Measurements from ENCODE around the gene SEPTIN3. TPM values are rescaled to one million over a fixed set of nuclear protein-coding genes. Genes with fewer than 3 reads are reported as not detected.

Gene SEPTIN3
- total RNA-seq (2021), result 3.6 and 4.6 TPM in 2 replicates
- Bru-seq, nascent RNA, result percentile 27 among the genes with signal in this experiment
- BruChase-seq, experiment 1, labeled RNA remaining after a 2-hour chase, result percentile 34 among the genes with signal in this experiment
- percentile 43 among the genes with signal in this experiment for BruChase-seq, experiment 2, labeled RNA remaining after a 6-hour chase
- long read RNA-seq, partial matches to known transcripts, result 1 of 3 reads
- long read RNA-seq, other reads (novel, unspliced or antisense), result 1 of 3 reads

GRCh38 chr22:41969110-41969646 lies at the start of gene SEPTIN3:
Gene SEPTIN3, plus strand, starts transcription at chr22:41969443. Its CDS starts 2,050 bp downstream, at chr22:41971493.
- DNase-seq (ENCODE audit: low spot score), result peak; percentile 41
- no peak for TF ChIP-seq EZH2 (IDR thresholded peaks at IDR 0.05; ENCODE audit: borderline replicate concordance, low read depth, low read length, poor library complexity, severe bottlenecking)
- TF ChIP-seq, protein P1, sequence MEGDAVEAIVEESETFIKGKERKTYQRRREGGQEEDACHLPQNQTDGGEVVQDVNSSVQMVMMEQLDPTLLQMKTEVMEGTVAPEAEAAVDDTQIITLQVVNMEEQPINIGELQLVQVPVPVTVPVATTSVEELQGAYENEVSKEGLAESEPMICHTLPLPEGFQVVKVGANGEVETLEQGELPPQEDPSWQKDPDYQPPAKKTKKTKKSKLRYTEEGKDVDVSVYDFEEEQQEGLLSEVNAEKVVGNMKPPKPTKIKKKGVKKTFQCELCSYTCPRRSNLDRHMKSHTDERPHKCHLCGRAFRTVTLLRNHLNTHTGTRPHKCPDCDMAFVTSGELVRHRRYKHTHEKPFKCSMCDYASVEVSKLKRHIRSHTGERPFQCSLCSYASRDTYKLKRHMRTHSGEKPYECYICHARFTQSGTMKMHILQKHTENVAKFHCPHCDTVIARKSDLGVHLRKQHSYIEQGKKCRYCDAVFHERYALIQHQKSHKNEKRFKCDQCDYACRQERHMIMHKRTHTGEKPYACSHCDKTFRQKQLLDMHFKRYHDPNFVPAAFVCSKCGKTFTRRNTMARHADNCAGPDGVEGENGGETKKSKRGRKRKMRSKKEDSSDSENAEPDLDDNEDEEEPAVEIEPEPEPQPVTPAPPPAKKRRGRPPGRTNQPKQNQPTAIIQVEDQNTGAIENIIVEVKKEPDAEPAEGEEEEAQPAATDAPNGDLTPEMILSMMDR (conservative IDR thresholded peaks at IDR 0.05; ENCODE audit: low read depth, low read length), result no peak
- POLR2A ChIA-PET (ENCODE audit: low non-redundant PET), result interaction anchor here (0.6 kb wide), 1 partner anchor 488 kb away, joined by 3 read pairs; no protein-coding TSS in a partner anchor
- BruUV-seq (replicated peaks), result no TSS peak
- no peak within 1 kb of the TSS for H3K27ac ChIP-seq (ENCODE audit: low read depth, low read length, poor library complexity, severe bottlenecking)
- intact Hi-C loops (cut with micrococcal nuclease; ENCODE audit: unreplicated experiment), result loop anchor here (5.0 kb wide), 1 partner anchor 468 kb away; no protein-coding TSS in a partner anchor
- H3K27me3 ChIP-seq (replicated peaks; ENCODE audit: insufficient read depth, low read depth, low read length, poor library complexity), result no peaks in the 10 kb centered on the region
- H3K36me3 ChIP-seq (ENCODE audit: insufficient read depth, low read length, poor library complexity, severe bottlenecking), result no peaks in the 10 kb centered on the region
- CTCF ChIA-PET, result interaction anchor here (0.7 to 0.9 kb wide), 2 partner anchors 12 to 504 kb away, joined by 3 to 8 read pairs; no protein-coding TSS in a partner anchor
- H3K4me3 ChIP-seq (ENCODE audit: low read depth, low read length, poor library complexity, severe bottlenecking), result no peak within 1 kb of the TSS
- H3K4me1 ChIP-seq (ENCODE audit: insufficient read depth, low read length, poor library complexity, severe bottlenecking), result peaks cover 12% of the 10 kb centered on the region
- H3K9me3 ChIP-seq (ENCODE audit: low read depth, low read length, poor library complexity, severe bottlenecking), result no peaks in the 10 kb centered on the region

GRCh38 chr22:41920271-41920976 lies 48.8 kb upstream of the SEPTIN3 start:
- ChIA-PET POLR2A (ENCODE audit: low non-redundant PET) (no interaction called here), CTCF (no interaction called here)
- Histone ChIP-seq H3K4me1 (ENCODE audit: insufficient read depth, low read length, poor library complexity, severe bottlenecking) (peaks cover 33% of the 10 kb centered on the region), H3K27me3 (replicated peaks; ENCODE audit: insufficient read depth, low read depth, low read length, poor library complexity) (peaks cover 6% of the 10 kb centered on the region), H3K4me3 (ENCODE audit: low read depth, low read length, poor library complexity, severe bottlenecking) (no peak overlapping the region), H3K9me3 (ENCODE audit: low read depth, low read length, poor library complexity, severe bottlenecking) (no peaks in the 10 kb centered on the region), H3K27ac (ENCODE audit: low read depth, low read length, poor library complexity, severe bottlenecking) (no peak overlapping the region), H3K36me3 (ENCODE audit: insufficient read depth, low read length, poor library complexity, severe bottlenecking) (no peaks in the 10 kb centered on the region)
- no TSS peak for BruUV-seq (replicated peaks)
- DNase-seq (ENCODE audit: low spot score), result no peak
- TF ChIP-seq, protein P1 (conservative IDR thresholded peaks at IDR 0.05; ENCODE audit: low read depth, low read length), result no peak
- TF ChIP-seq EZH2 (IDR thresholded peaks at IDR 0.05; ENCODE audit: borderline replicate concordance, low read depth, low read length, poor library complexity, severe bottlenecking), result no peak
- intact Hi-C loops (cut with micrococcal nuclease; ENCODE audit: unreplicated experiment), result no loop called here

GRCh38 chr22:41922328-41922727 lies 46.9 kb upstream of the SEPTIN3 start:
- Histone ChIP-seq H3K9me3 (ENCODE audit: low read depth, low read length, poor library complexity, severe bottlenecking) (no peaks in the 10 kb centered on the region), H3K4me3 (ENCODE audit: low read depth, low read length, poor library complexity, severe bottlenecking) (no peak overlapping the region), H3K27me3 (replicated peaks; ENCODE audit: insufficient read depth, low read depth, low read length, poor library complexity) (no peaks in the 10 kb centered on the region), H3K4me1 (ENCODE audit: insufficient read depth, low read length, poor library complexity, severe bottlenecking) (peaks cover 29% of the 10 kb centered on the region), H3K36me3 (ENCODE audit: insufficient read depth, low read length, poor library complexity, severe bottlenecking) (no peaks in the 10 kb centered on the region), H3K27ac (ENCODE audit: low read depth, low read length, poor library complexity, severe bottlenecking) (no peak overlapping the region)
- DNase-seq (ENCODE audit: low spot score), result no peak
- ChIA-PET CTCF (interaction anchor here (0.6 kb wide), 1 partner anchor 474 kb away, joined by 6 read pairs; no protein-coding TSS in a partner anchor), POLR2A (ENCODE audit: low non-redundant PET) (no interaction called here)
- no peak for TF ChIP-seq EZH2 (IDR thresholded peaks at IDR 0.05; ENCODE audit: borderline replicate concordance, low read depth, low read length, poor library complexity, severe bottlenecking)
- TF ChIP-seq, protein P1 (conservative IDR thresholded peaks at IDR 0.05; ENCODE audit: low read depth, low read length), result no peak
- no TSS peak for BruUV-seq (replicated peaks)
- intact Hi-C loops (cut with micrococcal nuclease; ENCODE audit: unreplicated experiment), result no loop called here

Measured in A673 (cell line).